HUES64 (cell line): Measurements from ENCODE around the gene FAM216B.

Experiments used
- H3K27ac ChIP-seq: 2 replicates; pipeline ENCODE4 v1.7.0; 2013; ENCODE audit warnings: low read depth, low read length, inconsistent platforms
- H3K27me3 ChIP-seq: 2 replicates; pipeline ENCODE4 v1.6.1; 2013; ENCODE audit warnings: mild to moderate bottlenecking, low read length; ENCODE audit not compliant: insufficient read depth
- H3K36me3 ChIP-seq: 2 replicates; pipeline ENCODE4 v1.6.1; 2013; ENCODE audit warnings: mild to moderate bottlenecking, low read length; ENCODE audit not compliant: insufficient read depth
- H3K4me1 ChIP-seq: 2 replicates; pipeline ENCODE4 v1.6.1; 2013; ENCODE audit warnings: mild to moderate bottlenecking, low read length, moderate library complexity; ENCODE audit not compliant: insufficient read depth
- H3K4me3 ChIP-seq: 2 replicates; pipeline ENCODE4 v1.5.1; 2013; ENCODE audit warnings: mild to moderate bottlenecking, low read length, moderate library complexity
- H3K9ac ChIP-seq: 2 replicates; pipeline ENCODE4 v1.6.1; 2013; ENCODE audit warnings: mild to moderate bottlenecking, low read depth, low read length
- H3K9me3 ChIP-seq: 2 replicates; pipeline ENCODE4 v1.6.1; 2013; ENCODE audit warnings: low read depth, low read length; ENCODE audit not compliant: insufficient read depth
- WGBS: fragments of 150-250, 120-280 bp; methylation state at CpG from one replicate; pipeline ENCODE4 v1.1.7; 2013; ENCODE audit warnings: missing lambda C conversion rate; 5-methylcytosine and 5-hydroxymethylcytosine counted together

FAM216B gene

GRCh38 chr13:42834946-42835345 is 53.6 kb downstream of the FAM216B start:
- no peaks in the 10 kb centered on the region for H3K4me1 ChIP-seq
- no peaks in the 10 kb centered on the region for H3K36me3 ChIP-seq
- H3K4me3 ChIP-seq: no peak overlapping the region
- no peak overlapping the region for H3K27ac ChIP-seq
- H3K27me3 ChIP-seq: no peaks in the 10 kb centered on the region
- WGBS: 95% methylated on average over 3 of the region's 3 CpGs
- H3K9me3 ChIP-seq: no peaks in the 10 kb centered on the region
- no peak overlapping the region for H3K9ac ChIP-seq

- Histone ChIP-seq H3K9me3 (no peaks in the 10 kb centered on the region), H3K9ac (no peak overlapping the region), H3K27ac (no peak overlapping the region), H3K27me3 (no peaks in the 10 kb centered on the region), H3K4me3 (no peak overlapping the region), H3K36me3 (peaks cover 5% of the 10 kb centered on the region; the same call in 1 of the 2 replicates), H3K4me1 (no peaks in the 10 kb centered on the region)
- 79% methylated on average over 10 of the region's 10 CpGs for WGBS
Observed at GRCh38 chr13:42836930-42837690, 55.7 kb downstream of the FAM216B start.
